Measurements from ENCODE around the gene SORBS2.

The SORBS2 gene

GRCh38 chr4:185758807-185759206, 53.2 kb downstream of the SORBS2 start:
- TF ChIP-seq, protein P1, sequence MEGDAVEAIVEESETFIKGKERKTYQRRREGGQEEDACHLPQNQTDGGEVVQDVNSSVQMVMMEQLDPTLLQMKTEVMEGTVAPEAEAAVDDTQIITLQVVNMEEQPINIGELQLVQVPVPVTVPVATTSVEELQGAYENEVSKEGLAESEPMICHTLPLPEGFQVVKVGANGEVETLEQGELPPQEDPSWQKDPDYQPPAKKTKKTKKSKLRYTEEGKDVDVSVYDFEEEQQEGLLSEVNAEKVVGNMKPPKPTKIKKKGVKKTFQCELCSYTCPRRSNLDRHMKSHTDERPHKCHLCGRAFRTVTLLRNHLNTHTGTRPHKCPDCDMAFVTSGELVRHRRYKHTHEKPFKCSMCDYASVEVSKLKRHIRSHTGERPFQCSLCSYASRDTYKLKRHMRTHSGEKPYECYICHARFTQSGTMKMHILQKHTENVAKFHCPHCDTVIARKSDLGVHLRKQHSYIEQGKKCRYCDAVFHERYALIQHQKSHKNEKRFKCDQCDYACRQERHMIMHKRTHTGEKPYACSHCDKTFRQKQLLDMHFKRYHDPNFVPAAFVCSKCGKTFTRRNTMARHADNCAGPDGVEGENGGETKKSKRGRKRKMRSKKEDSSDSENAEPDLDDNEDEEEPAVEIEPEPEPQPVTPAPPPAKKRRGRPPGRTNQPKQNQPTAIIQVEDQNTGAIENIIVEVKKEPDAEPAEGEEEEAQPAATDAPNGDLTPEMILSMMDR (IDR thresholded peaks at IDR 0.05; ENCODE audit: insufficient read depth, missing control alignments): no peak
- FAIRE-seq (no peak), DNase-seq (ENCODE audit: insufficient read length, low spot score) (no peak)

GRCh38 chr4:185755451-185755850, 56.5 kb downstream of the SORBS2 start:
- no peak for DNase-seq (ENCODE audit: insufficient read length, low spot score)
- FAIRE-seq: no peak
- TF ChIP-seq, protein P1 (IDR thresholded peaks at IDR 0.05; ENCODE audit: insufficient read depth, missing control alignments): no peak

DNA sequence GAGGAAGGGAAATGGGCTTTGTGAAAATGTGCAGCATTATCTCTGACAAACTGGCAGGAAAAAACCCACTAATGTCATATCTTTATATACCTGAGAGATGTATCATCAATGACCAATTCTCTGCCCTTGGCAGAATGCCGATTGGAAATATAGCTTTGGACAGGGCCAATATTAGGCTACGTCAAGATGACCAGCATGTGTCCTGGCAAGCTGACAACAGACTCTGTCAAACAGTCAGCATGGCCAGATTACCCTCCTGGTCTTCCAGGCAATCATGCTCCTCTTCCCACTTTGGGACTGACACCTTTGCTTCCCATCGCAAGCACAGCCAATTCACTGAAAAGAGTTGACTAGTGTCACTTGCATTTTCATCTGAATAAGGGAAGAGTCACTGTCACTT, 57.0 kb downstream of the SORBS2 start:
- TF ChIP-seq, protein P1 (IDR thresholded peaks at IDR 0.05; ENCODE audit: insufficient read depth, missing control alignments): no peak
- DNase-seq (ENCODE audit: insufficient read length, low spot score) (no peak), FAIRE-seq (no peak)

GRCh38 chr4:185752872-185753271, 59.1 kb downstream of the SORBS2 start:
- TF ChIP-seq, protein P1 (IDR thresholded peaks at IDR 0.05; ENCODE audit: insufficient read depth, missing control alignments): no peak
- FAIRE-seq (no peak), DNase-seq (ENCODE audit: insufficient read length, low spot score) (no peak)

DNA sequence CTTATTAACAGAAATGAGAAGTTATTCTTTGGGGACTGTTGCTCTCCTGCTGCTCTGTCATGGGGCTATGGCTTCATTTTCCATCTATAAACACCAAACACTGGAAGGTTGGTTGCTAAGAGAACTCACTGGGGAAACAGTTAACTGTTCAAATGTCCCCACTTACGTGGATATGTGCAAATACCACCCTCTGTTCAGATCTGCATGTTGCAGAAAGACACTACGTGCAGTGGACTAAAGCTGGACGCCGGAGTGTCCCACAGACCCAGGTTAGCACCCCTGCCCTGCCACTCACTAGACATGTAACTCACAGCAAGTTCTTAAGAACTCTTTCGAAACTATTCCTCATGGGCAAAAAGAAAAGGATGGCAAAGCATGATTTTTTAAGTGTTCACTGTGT, 62.1 kb downstream of the SORBS2 start:
- FAIRE-seq: no peak
- TF ChIP-seq, protein P1 (IDR thresholded peaks at IDR 0.05; ENCODE audit: insufficient read depth, missing control alignments): no peak
- DNase-seq (ENCODE audit: insufficient read length, low spot score): no peak

DNA sequence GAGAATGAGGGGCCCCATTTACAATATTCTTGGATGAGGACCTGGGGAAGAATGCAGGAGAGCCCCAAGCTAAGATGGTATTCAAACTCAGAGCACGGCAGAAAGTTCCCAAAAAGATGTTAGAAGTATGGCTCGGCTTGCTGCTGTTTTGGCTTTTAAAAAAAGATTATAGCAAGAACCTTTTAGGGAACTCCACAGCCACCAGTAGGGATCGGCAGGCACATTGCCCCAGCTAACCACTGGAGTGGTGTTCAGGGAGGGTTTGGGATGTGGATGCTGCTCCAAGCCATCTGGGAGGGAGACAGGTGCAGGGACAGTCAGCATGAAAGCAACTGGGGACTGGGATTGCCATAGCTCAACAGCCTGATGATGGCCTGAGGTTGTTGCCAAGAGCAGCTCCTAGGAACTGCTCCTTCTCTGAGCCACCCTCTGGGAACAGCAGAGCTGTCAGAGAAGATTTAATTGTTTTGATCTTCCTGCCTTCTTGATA, 63.0 kb downstream of the SORBS2 start:
- FAIRE-seq (no peak), DNase-seq (ENCODE audit: insufficient read length, low spot score) (no peak)
- TF ChIP-seq, protein P1 (IDR thresholded peaks at IDR 0.05; ENCODE audit: insufficient read depth, missing control alignments): no peak

DNA sequence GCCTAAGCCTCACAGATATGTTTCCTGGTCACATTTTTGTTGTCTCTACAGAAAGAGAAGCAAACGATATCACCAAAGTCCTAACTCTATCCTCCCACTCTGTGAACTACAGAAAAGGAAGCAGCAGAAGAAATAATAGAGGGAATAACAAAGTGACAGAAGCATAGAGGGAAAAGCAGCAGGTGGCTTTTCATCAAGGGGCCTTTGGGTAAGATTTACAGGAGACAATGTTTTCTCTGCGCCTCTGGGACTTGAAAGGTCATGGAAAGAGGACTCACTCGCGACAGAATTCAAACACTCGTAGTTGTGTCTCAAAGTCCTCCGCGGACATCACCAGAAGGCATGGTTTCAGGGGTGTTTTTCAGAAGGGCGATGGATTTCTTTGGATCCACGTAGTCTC, 66.1 kb downstream of the SORBS2 start:
- DNase-seq (ENCODE audit: insufficient read length, low spot score): no peak
- no peak for FAIRE-seq
- TF ChIP-seq, protein P1 (IDR thresholded peaks at IDR 0.05; ENCODE audit: insufficient read depth, missing control alignments): no peak

All from D721Med (cell line).